GM19351 (cell line): ENCODE measurements around the gene MUC20.
"Not testable (repeated sequence)": the region's sequence is repeated elsewhere in the genome, so short reads cannot be mapped to it uniquely, and the experiment has no call there.

Experiments
- ATAC-seq: cut with Tn5 transposase; IDR thresholded peaks from one replicate; pipeline ENCODE4 v1.9.1; 2021; ENCODE audit warnings: mild to moderate bottlenecking, moderate library complexity; ENCODE audit not compliant: unreplicated experiment

The MUC20 gene

GRCh38 chr3:195710126-195710905, 10.5 kb upstream of the MUC20 start:
- not testable (repeated sequence) for ATAC-seq

- ATAC-seq: not testable (repeated sequence)
Observed at GRCh38 chr3:195711091-195711812, 9.5 kb upstream of the MUC20 start.

GRCh38 chr3:195711813-195712534, 8.8 kb upstream of the MUC20 start:
- no peak for ATAC-seq

- ATAC-seq: not testable (repeated sequence)
Observed at GRCh38 chr3:195712535-195712910, 8.3 kb upstream of the MUC20 start.

- not testable (repeated sequence) for ATAC-seq
Observed at GRCh38 chr3:195713150-195713549, 7.6 kb upstream of the MUC20 start.

GRCh38 chr3:195714380-195715011, 6.3 kb upstream of the MUC20 start:
- no peak for ATAC-seq

GRCh38 chr3:195715134-195715533, 5.6 kb upstream of the MUC20 start:
- no peak for ATAC-seq

- ATAC-seq: no peak
Observed at GRCh38 chr3:195715583-195716266, 5.1 kb upstream of the MUC20 start.

- ATAC-seq: no peak
Observed at GRCh38 chr3:195717416-195717815, 3.4 kb upstream of the MUC20 start.

- ATAC-seq: no peak
Observed at GRCh38 chr3:195717852-195718476, 2.8 kb upstream of the MUC20 start.

GRCh38 chr3:195718477-195718984, 2.2 kb upstream of the MUC20 start:
- ATAC-seq: no peak

- not testable (repeated sequence) for ATAC-seq
Observed at GRCh38 chr3:195719514-195720254, 1.1 kb upstream of the MUC20 start.

- ATAC-seq: not testable (repeated sequence)
Observed at GRCh38 chr3:195722139-195722995, 1.6 kb downstream of the MUC20 start.

- ATAC-seq: not testable (repeated sequence)
Observed at GRCh38 chr3:195722996-195723345, 2.2 kb downstream of the MUC20 start.

GRCh38 chr3:195724363-195724762, 3.6 kb downstream of the MUC20 start:
- ATAC-seq: not testable (repeated sequence)

- ATAC-seq: not testable (repeated sequence)
Observed at GRCh38 chr3:195725916-195726740, 5.3 kb downstream of the MUC20 start.

- ATAC-seq: no peak
Observed at GRCh38 chr3:195727606-195728195, 6.9 kb downstream of the MUC20 start.
